GM19324 (cell line): ENCODE data around the gene MAP7.
"Not testable (repeated sequence)": the region's sequence is repeated elsewhere in the genome, so short reads cannot be mapped to it uniquely, and the experiment has no call there.

Source experiments
- ATAC-seq: cut with Tn5 transposase; IDR thresholded peaks from one replicate; pipeline ENCODE4 v1.9.1; 2021; ENCODE audit warnings: mild to moderate bottlenecking, moderate library complexity; ENCODE audit not compliant: unreplicated experiment, low FRiP score

The MAP7 gene

GRCh38 chr6:136403110-136403980, 146.9 kb downstream of the MAP7 start:
- no peak for ATAC-seq

DNA sequence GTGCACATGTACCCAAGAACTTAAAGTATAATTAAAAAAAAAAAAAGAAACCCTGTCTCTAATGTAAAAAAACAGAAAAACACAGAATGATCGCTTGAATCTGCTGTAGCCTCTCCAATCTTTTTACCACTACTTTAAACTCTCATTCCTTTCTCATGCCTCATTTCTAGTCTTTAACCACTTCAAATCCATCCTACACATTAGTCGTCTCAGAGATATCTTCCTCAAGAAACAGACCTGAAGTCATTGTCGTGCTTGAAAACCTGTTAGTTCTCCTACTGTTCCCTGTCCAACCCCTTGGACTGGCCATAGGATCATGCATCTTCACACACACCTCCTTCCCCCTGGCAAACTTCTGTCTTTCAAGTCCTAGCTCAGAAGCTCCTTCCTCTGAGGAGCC, 148.5 kb downstream of the MAP7 start:
- ATAC-seq = no peak

- ATAC-seq = not testable (repeated sequence)
Observed at GRCh38 chr6:136401236-136401635, 149.0 kb downstream of the MAP7 start.

- no peak for ATAC-seq
Observed at GRCh38 chr6:136398453-136398852, 151.8 kb downstream of the MAP7 start.

DNA sequence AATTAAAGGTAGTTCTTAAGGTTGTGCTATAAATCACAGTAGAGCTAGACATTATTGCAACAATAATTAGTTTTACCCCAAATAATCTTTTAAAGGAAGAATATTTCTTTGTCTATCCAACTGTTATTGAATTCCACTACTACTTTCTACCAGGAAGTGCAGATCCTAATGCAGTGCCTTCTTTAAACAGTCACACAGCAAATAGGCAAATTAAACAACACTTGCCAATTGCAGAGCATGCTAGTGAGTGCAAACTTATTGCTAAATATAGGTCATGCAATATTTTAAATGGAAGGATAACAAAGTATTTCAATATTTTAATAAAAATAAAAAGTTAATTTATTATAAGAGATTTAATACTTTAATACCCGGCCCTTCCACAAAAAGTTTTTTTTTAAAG, 153.3 kb downstream of the MAP7 start:
- ATAC-seq = no peak

DNA sequence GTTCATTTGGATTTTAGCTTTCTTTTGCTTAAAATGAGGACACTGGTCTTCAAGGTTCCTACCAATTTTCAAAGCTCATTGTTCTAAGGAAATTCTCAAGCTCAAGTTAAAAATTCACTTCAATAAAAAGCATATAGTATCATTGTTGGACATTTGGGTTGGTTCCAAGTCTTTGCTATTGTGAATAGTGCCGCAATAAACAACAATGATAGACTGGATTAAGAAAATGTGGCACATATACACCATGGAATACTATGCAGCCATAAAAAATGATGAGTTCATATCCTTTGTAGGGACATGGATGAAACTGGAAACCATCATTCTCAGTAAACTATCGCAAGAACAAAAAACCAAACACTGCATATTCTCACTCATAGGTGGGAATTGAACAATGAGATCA, 159.3 kb downstream of the MAP7 start:
- ATAC-seq = not testable (repeated sequence)

- ATAC-seq = no peak
Observed at GRCh38 chr6:136387316-136387715, 162.9 kb downstream of the MAP7 start.

GRCh38 chr6:136383268-136383937, 166.8 kb downstream of the MAP7 start:
- no peak for ATAC-seq

- no peak for ATAC-seq
Observed at GRCh38 chr6:136382676-136383252, 167.5 kb downstream of the MAP7 start.

DNA sequence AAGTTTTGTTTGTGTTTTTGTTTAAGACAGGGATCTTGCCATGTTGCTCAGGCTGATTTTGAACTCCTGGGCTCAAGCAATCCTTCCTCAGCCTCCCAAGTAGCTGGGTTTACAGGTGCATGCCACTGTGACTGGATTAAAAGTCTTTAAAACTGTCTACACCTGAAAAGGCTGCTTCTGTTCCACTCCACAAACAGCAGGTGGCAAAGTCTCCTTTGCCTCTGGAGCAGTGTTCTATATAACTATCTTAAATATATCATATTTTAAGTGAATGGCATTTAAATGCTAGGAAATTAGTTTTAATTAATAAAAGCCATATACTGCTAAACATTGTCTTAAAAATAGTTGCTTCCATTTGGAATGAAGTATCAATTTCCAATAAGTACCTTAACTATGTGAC, 171.3 kb downstream of the MAP7 start:
- ATAC-seq = no peak

DNA sequence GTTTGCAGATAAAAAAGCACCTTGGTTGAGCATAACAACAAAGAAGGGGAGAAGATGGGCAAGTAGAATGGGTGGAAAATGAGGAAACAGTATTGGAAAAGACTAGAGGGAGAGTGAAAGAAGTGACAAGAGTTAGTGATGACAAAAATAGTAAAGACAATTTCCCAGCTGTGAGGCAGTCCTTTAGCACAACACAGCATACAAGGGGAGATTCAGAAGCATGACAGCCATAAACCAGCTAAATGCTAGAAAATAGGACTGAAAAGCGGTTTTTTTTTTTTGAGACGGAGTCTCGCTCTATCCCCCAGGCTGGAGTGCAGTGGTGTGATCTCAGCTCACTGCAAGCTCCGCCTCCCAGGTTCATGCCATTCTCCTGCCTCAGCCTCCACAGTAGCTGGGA, 174.4 kb downstream of the MAP7 start:
- ATAC-seq = not testable (repeated sequence)

GRCh38 chr6:136371959-136372358, 178.3 kb downstream of the MAP7 start:
- no peak for ATAC-seq

DNA sequence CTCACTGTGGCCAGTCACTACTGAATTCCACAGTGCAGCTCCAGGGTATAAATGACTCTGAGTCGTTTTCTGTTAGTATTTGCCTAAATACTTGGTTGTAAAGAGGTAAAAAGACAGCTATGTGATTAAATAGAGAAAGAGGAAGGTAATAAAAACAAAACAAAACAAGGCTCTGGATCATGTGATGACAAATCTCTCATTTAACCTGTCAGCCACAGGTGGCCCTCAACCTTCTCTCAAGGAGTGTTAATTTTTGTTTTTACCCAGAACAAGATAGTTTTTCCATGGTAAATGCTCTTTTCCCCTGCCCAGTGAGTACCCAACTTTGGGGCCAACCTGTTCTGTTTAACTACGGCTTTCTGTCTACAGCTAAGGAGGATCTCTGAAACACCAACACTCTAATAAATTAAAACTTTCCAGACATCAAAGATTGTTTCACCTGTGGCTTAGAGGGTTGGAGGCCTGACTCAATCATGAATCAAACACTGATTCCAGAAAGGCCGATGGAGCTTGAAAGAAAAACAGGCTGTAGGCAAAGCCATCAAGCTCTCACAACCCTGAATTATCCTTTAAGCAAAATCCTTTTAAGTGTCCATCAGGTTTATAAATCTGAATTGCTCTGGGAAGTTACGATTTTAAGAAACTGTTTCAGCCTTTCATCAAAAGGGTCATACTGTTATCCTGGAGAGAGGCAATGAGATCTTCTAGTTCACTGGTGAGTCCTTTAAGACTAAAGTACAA, 179.1 kb downstream of the MAP7 start:
- no peak for ATAC-seq

DNA sequence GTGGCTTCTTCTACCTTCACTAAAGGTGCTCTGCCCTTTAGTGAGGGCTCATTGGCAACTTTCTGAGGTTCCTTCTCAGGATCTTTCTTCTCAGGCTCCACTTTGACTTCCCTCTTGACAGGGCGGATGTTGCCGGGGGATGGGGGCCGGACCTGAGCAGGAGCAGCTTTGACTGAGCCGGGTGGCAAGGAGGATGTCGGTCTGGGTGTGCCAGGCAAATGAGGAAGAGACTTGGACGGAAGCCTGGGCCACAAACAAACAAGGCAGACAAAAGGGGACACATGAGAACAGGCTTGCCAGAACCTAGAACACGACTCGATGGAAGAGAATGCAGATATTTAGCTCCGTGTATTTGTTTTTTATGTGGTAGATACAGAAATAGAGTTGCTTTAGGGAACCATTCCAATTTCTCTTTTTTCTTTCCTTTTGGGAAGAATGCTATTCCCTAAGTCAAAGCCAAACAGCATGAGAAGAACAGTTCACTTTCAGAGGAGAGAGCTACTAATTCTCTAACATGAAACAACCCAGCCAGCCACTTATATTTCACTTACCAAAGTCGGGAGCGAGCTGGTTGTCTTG, 184.4 kb downstream of the MAP7 start:
- no peak for ATAC-seq

GRCh38 chr6:136362421-136363356, 187.5 kb downstream of the MAP7 start:
- ATAC-seq = no peak

DNA sequence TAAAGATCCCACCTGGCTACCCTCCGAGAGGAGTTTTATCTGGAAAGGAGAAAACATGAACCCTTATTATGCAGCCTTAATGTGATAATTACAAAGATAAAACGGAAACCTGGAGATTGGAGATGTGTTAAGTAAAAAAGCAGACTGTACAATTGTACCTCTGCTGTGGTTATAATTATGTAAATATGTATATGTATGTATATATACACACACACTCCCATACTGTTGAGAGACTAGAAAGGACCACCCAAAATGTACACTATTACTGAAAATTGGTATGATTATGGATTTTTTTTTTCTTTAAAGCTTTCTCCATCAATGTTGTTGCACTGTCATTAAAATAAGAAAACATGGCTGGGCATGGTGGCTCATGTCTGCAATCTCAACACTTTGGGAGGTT, 188.4 kb downstream of the MAP7 start:
- ATAC-seq = no peak

GRCh38 chr6:136360783-136361182, 189.4 kb downstream of the MAP7 start:
- no peak for ATAC-seq

DNA sequence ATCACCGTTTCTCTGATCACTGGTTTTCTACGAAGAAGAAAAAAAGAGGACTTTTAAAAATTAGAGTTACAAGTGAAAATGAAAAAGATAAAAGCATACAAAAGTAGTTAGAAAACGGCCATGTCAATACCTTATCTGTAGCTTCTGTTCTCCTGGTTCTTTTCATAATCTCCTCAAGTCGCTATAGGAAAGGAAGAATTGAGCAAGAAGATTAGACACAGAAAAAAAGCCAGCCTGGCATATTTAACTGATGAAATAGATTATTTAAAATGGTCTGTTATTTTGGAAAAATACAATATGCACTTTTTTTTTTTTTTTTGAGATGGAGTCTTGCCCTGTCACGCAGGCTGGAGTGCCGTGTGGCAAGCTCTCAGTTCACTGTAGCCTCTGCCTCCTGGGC, 190.4 kb downstream of the MAP7 start:
- ATAC-seq = no peak

GRCh38 chr6:136351518-136352110, 198.6 kb downstream of the MAP7 start:
- ATAC-seq = no peak
